ENCODE data around the gene IMPA2.

Gene IMPA2

DNA sequence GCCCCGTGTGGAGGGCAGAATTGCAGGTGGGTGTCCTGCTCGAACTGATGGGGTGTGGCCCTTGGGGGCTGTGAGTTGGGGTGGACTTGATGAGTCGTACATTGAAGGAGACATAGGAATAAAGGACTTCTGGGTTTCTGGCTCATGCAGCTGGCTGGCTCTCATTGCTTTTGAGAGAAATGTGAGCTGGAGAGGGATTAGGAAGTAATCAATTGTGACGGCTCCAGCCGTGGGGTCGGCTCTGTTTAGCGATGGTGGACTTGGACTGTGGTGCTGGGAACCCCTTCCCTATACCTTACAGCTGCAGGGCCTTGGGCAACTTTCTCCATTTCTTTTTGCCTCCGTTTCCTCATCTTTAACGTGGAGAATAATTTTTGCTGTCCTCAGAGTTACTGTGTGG lies 9.2 kb downstream of the IMPA2 start:
- DNase-seq (ENCODE audit: low read depth): no peak

- no peak for DNase-seq (ENCODE audit: low read depth)
Observed at GRCh38 chr18:11991021-11991795, 9.9 kb downstream of the IMPA2 start.

GRCh38 chr18:11992096-11992790 lies 10.9 kb downstream of the IMPA2 start:
- DNase-seq (ENCODE audit: low read depth): no peak

DNA sequence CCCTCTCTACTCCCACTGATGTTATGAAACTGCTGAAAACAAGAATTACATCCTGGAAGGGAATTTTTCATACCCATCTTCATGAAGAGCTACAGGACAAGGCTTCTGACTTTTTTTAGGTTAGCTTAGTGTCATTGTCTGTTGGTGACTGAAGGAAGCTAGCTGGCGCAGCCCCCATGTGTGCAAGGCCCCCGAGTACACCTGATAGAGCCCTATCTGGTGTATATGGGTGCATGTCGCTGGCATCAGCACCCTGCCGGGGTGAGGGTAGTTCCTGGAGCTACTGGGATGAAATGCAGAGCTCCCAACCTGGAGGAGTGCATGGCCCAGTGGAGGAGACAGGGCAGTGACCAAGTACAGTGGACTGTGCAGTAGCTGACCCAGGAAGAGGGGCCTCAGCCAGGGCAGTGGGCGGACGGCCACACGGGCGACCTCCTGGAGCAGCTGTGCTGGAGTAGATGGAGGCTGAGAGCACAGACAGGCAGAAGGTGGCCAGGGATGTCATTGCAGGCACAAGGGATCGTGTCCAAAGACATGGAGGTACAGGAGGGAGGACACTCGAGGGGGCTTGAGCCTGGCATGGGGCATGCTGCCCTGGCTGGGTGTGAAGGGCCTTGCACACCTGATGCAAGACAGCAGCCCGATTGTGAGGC lies 12.1 kb downstream of the IMPA2 start:
- DNase-seq (ENCODE audit: low read depth): no peak

DNA sequence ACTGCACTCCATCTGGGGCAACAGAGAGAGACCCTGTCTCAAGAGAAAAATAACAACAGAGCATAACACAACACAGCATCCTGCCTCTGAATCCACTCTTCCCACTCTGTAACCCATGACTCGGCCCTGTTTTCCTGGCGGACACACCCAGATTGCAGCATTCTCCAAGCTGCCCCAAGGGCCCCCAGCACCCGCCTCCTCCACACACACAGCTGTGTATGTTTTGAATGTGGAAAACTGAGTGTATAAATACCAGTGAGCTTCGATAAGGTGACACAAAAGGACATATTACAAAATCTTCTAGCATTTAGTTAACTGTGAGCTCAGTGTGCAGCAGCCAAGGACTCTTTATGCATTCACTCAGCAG lies 13.0 kb downstream of the IMPA2 start:
- DNase-seq (ENCODE audit: low read depth): no peak

GRCh38 chr18:11994703-11995444 lies 13.6 kb downstream of the IMPA2 start:
- DNase-seq (ENCODE audit: low read depth): no peak

GRCh38 chr18:11995445-11996189 lies 14.3 kb downstream of the IMPA2 start:
- peak; percentile 18 for DNase-seq (ENCODE audit: low read depth)

- DNase-seq (ENCODE audit: low read depth): no peak
Observed at GRCh38 chr18:11996190-11996754, 15.0 kb downstream of the IMPA2 start.

DNA sequence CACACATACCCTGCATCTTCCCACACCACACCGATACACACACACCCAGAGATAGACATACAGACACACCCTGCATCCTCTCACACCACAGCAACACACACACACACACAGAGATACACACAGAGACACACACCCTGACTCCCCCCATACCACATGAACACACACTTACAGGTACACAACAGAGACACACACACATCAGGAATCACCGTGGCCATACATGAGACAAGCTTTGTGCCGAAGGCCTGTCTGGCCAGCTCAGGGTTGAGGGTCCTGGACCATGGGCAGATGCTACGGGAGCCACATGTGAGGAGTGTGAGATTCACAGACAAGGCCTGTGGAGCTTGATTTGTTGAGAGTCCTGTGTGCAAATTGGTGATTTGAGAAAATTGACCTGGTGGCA lies 15.6 kb downstream of the IMPA2 start:
- DNase-seq (ENCODE audit: low read depth): no peak

GRCh38 chr18:11997466-11997865 lies 16.2 kb downstream of the IMPA2 start:
- no peak for DNase-seq (ENCODE audit: low read depth)

DNA sequence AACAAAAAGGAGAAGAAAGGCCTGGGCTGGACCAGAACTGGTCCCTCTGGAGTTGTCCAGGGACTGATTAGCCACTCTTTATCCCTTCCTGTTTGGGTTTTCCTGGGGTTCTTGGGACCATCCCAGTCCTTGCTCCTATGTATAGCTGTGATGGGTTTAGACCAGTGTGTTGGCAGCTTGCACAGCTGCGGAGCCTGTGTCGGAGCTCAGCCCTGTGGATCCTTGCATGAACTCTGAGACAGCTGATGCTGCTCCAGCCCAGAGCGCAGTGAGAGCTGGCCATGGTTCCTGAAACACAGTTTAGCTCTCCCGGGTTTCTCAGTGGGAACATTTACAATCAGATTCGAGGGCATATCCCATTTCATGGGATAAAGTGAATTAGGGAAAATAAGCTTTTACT lies 16.9 kb downstream of the IMPA2 start:
- no peak for DNase-seq (ENCODE audit: low read depth)

DNA sequence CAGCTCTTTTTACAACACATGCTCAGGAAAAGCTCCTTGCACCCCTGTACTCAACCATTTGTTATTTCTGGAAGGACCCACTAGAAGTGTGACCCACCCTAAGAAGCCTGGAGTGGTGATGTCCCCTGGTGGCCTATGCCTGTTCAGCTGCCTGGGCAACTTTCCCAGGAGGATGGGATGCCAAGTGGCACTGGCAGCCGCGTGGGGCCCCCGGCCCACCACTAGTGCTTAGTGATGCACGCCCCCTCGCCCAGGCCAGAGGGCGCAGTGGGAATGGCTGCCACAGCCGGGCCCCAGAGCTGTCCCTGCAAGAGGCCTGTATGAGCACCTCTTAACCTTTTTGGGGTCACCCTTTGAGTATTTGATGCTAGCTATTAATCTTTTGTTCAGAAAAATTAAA lies 18.1 kb downstream of the IMPA2 start:
- DNase-seq (ENCODE audit: low read depth): no peak

DNA sequence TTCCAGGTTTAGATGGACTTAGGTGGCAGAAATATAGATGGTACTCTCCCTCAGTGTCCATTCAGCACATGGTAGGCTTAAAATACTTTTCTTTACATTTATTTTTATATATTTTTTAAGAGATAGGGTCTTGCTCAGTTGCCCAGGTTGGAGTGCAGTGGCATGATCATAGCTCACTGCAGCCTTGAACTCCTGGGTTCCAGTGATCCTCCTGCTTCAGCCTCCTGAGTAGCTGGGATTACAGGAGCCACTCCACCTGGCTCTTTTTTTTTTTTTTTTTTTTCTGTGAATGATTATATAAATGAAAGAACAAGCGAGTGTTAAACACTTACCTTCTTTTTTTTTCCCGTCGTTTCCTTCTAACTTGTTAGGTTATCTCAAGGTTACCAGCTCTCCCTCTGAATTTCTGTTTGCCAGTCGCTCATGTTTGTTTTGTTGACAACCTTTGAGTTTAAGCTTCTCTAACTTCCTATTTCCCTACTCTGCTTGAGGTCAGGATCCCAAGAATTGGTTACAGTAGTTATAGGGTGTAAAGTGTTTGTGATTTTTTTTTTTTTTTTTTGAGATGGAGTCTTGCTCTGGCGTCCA lies 18.9 kb downstream of the IMPA2 start:
- DNase-seq (ENCODE audit: low read depth): no peak

DNA sequence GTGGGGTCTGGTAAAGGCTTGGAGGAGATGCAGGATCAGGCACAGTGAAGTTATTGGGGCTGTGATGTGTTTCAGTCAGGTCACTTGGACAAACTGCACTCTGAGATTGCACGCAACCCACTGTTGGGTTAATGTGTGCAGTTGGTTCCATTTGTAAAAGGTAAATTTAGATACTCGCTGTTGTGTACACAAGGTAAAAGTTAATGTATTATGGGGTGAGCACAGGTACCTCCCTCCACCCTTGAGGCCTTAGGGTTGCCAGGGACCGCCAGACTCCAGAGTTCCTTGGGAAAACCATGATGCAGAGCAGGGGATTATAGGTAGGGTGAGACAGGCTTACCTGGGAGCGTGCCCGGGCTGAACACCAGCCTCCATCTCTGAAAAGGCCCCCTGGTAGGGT lies 20.1 kb downstream of the IMPA2 start:
- no peak for DNase-seq (ENCODE audit: low read depth)

DNA sequence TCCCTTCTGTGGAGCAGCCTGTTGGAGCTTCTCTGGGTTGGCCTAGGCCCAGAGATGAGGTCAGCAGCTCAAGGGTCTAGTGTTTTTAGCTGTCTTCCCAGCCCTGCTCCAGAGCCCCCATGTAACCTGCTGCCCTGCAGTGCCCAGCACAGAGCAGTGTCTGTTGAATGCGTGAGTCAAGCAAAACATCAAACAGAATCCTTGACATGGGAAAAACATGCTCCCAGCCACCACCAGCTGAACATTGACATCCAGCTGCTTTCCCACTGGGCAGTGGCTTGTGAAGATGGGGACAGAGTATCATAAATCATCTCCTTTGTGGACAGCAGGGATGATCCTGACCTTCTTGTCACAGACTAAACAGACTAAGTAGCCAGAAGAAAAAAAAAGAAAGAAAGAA lies 22.6 kb downstream of the IMPA2 start:
- DNase-seq (ENCODE audit: low read depth): no peak

DNA sequence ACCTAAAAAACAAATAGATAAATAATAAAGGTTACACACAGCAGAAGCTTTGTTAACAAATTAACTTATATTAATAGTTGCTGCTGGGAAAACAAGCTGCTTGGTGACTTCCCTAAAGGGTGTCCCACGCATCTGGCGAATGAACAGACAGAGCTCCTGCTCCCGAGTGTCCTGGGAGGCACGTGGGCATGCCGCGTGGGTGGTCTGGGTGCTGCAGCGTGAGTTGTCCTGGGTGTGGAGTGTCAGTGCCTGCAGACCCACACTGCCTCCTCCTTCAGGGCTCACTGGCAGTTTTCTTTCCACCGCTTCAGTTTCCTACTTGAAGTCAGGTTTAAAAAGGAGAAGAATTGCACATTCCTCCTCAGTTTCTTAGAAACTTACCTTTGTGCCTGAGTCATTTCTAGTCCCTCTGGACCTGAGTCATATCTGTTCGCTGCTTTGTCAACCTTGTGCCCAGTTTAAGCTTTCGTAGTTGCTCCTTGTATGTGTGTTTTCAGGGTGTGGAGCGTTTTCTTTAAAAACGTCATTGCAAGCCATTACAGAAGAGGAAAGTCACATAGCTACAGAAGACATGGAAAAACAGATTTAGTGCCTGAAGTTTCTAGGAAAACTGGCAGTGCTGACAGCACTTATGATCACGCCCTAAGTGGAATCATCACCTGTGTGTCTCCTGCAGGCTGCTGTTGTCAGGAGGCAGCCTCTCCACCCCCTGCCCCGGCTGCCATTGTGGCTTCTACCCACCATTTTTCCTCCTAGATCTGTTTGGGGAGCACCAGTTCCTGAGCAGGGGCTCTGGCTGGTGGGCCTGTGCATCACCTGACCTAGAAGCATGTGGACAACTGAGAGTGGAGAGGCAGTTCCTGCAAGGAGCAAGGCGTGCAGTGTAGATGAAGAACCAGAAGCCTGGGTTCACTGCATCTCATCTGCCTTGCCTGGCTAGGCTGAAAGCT lies 24.5 kb downstream of the IMPA2 start:
- DNase-seq (ENCODE audit: low read depth): no peak

DNA sequence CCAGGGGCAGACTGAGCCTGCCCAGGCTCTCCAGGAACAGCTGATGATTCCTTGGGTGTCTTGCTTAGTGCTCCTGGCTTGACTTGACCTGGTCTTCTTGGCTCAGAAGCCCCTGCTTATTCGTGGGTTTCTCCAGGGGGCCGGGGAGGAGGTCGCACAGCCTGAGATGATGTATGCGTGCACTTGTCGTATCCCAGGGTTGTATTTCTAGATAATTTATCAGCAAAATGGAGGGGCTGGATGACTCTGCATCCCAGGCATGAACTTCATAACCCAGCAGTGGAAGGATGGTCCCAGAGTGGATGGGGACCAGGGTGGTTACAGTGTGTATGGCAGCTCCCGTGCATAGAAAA lies 25.2 kb downstream of the IMPA2 start:
- no peak for DNase-seq (ENCODE audit: low read depth)

DNA sequence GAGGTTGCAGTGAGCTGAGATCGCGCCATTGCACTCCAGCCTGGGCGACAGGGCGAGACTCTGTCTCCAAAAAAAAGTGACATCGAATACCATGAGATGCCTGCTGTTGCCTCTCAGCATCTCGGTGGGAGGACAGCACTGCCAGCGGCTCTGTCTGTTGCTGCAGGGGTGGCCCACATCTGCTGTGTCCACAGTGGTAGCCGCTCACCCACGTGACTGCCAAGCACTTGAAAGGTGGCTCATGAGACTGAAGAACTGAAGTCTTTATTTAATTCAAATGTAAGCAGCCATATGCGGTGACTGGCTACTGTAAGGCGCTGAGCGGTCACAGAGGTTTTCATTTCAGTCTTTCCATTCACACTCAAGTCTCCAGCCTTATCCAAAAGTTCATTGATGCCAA lies 25.8 kb downstream of the IMPA2 start:
- no peak for DNase-seq (ENCODE audit: low read depth)

- DNase-seq (ENCODE audit: low read depth): no peak
Observed at GRCh38 chr18:12008181-12008767, 27.0 kb downstream of the IMPA2 start.
